ENCODE results near the gene C2orf92.

The C2orf92 gene

DNA sequence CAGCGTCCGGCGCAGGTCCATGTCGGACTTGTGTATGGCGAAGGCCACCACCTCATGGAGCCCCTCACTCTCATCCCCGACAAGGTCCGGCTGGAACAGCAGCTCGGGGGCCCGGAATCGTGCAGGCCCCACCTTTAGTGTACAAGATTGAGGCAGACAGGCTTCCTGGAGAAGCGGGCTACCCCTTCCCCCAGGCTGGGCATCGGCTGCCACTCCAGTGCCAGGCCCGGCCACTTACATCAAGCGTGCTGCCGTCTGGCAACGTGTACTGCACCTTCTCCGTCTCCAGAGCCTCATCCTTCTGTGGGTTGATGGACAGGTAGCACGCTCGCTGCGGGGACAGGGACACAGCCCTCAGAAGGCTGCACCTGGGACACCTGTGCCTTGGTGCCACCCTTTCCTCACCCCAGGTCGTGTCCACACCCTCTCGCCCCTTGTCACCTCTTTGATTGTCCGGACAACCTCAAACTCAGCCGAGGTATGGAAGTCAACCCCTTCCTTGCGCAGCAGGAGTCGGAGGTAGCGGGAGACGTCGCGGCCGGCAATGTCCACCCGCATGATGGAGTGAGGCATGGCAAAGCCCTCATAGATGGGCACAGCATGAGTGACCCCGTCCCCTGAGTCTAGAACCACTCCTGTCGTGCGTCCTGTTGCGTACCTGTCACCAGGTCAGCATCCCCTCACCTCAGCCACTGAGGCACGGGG lies 11.4 kb upstream of the C2orf92 start (continued):
- no peak for TF ChIP-seq GLIS3 (CRISPR knock-in tag; IDR thresholded peaks at IDR 0.05)
- TF ChIP-seq BACH2 (CRISPR knock-in tag; IDR thresholded peaks at IDR 0.05; ENCODE audit: borderline replicate concordance) = no peak
- no peak for TF ChIP-seq RARB (CRISPR knock-in tag; IDR thresholded peaks at IDR 0.05)

DNA sequence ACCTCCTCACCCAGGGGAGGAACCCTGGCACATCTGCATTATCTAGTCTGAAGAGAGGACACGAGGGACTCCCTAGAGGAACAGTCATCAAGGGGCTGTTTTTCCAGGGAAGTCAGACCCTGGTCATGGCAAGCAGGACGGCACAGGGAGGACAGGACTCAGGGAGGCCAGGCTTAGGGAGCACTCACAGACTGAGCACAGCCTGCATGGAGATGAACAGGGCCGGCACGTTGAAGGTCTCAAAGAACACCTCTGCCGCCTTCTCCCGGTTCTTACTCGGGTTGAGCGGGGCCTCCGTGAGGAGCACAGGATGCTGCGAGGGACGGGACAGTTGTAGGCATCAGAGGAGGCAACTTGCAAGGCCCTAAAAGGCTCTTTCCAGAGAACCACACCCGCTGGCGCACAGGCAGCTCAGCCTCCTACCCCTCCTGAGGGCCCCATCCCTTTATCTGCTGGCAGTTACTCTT lies 10.8 kb upstream of the C2orf92 start:
- no peak for ATAC-seq
- TF ChIP-seq OSR1 (CRISPR knock-in tag; IDR thresholded peaks at IDR 0.05) (no peak), ZFP30 (CRISPR knock-in tag; IDR thresholded peaks at IDR 0.05) (no peak), SNAI2 (CRISPR knock-in tag; IDR thresholded peaks at IDR 0.05) (no peak), ZFP3 (CRISPR knock-in tag; IDR thresholded peaks at IDR 0.05) (no peak), ARNTL (CRISPR knock-in tag; IDR thresholded peaks at IDR 0.05; ENCODE audit: borderline replicate concordance, low read depth) (no peak), PPARA (CRISPR knock-in tag; IDR thresholded peaks at IDR 0.05; ENCODE audit: borderline replicate concordance) (no peak), CSDC2 (CRISPR knock-in tag; IDR thresholded peaks at IDR 0.05) (no peak), ZC3H10 (CRISPR knock-in tag; IDR thresholded peaks at IDR 0.05) (no peak), ZNF565 (CRISPR knock-in tag; conservative IDR thresholded peaks at IDR 0.05; ENCODE audit: low read depth) (no peak), TOX (CRISPR knock-in tag; IDR thresholded peaks at IDR 0.05; ENCODE audit: borderline replicate concordance) (no peak), RARB (CRISPR knock-in tag; IDR thresholded peaks at IDR 0.05) (no peak), BACH2 (CRISPR knock-in tag; IDR thresholded peaks at IDR 0.05; ENCODE audit: borderline replicate concordance) (no peak)
- TF ChIP-seq, protein P1, sequence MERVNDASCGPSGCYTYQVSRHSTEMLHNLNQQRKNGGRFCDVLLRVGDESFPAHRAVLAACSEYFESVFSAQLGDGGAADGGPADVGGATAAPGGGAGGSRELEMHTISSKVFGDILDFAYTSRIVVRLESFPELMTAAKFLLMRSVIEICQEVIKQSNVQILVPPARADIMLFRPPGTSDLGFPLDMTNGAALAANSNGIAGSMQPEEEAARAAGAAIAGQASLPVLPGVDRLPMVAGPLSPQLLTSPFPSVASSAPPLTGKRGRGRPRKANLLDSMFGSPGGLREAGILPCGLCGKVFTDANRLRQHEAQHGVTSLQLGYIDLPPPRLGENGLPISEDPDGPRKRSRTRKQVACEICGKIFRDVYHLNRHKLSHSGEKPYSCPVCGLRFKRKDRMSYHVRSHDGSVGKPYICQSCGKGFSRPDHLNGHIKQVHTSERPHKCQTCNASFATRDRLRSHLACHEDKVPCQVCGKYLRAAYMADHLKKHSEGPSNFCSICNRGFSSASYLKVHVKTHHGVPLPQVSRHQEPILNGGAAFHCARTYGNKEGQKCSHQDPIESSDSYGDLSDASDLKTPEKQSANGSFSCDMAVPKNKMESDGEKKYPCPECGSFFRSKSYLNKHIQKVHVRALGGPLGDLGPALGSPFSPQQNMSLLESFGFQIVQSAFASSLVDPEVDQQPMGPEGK (CRISPR knock-in tag; IDR thresholded peaks at IDR 0.05; ENCODE audit: borderline replicate concordance) = no peak
- TF ChIP-seq, protein P2, sequence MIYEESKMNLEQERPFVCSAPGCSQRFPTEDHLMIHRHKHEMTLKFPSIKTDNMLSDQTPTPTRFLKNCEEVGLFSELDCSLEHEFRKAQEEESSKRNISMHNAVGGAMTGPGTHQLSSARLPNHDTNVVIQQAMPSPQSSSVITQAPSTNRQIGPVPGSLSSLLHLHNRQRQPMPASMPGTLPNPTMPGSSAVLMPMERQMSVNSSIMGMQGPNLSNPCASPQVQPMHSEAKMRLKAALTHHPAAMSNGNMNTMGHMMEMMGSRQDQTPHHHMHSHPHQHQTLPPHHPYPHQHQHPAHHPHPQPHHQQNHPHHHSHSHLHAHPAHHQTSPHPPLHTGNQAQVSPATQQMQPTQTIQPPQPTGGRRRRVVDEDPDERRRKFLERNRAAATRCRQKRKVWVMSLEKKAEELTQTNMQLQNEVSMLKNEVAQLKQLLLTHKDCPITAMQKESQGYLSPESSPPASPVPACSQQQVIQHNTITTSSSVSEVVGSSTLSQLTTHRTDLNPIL (CRISPR knock-in tag; IDR thresholded peaks at IDR 0.05; ENCODE audit: low read depth) = no peak
- TF ChIP-seq, protein P3, sequence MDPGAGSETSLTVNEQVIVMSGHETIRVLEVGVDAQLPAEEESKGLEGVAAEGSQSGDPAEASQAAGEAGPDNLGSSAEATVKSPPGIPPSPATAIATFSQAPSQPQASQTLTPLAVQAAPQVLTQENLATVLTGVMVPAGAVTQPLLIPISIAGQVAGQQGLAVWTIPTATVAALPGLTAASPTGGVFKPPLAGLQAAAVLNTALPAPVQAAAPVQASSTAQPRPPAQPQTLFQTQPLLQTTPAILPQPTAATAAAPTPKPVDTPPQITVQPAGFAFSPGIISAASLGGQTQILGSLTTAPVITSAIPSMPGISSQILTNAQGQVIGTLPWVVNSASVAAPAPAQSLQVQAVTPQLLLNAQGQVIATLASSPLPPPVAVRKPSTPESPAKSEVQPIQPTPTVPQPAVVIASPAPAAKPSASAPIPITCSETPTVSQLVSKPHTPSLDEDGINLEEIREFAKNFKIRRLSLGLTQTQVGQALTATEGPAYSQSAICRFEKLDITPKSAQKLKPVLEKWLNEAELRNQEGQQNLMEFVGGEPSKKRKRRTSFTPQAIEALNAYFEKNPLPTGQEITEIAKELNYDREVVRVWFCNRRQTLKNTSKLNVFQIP (CRISPR knock-in tag; IDR thresholded peaks at IDR 0.05; ENCODE audit: borderline replicate concordance, low read depth) = no peak
- TF ChIP-seq, protein P4, sequence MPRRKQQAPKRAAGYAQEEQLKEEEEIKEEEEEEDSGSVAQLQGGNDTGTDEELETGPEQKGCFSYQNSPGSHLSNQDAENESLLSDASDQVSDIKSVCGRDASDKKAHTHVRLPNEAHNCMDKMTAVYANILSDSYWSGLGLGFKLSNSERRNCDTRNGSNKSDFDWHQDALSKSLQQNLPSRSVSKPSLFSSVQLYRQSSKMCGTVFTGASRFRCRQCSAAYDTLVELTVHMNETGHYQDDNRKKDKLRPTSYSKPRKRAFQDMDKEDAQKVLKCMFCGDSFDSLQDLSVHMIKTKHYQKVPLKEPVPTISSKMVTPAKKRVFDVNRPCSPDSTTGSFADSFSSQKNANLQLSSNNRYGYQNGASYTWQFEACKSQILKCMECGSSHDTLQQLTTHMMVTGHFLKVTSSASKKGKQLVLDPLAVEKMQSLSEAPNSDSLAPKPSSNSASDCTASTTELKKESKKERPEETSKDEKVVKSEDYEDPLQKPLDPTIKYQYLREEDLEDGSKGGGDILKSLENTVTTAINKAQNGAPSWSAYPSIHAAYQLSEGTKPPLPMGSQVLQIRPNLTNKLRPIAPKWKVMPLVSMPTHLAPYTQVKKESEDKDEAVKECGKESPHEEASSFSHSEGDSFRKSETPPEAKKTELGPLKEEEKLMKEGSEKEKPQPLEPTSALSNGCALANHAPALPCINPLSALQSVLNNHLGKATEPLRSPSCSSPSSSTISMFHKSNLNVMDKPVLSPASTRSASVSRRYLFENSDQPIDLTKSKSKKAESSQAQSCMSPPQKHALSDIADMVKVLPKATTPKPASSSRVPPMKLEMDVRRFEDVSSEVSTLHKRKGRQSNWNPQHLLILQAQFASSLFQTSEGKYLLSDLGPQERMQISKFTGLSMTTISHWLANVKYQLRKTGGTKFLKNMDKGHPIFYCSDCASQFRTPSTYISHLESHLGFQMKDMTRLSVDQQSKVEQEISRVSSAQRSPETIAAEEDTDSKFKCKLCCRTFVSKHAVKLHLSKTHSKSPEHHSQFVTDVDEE (CRISPR knock-in tag; IDR thresholded peaks at IDR 0.05) = no peak
- TF ChIP-seq, protein P5, sequence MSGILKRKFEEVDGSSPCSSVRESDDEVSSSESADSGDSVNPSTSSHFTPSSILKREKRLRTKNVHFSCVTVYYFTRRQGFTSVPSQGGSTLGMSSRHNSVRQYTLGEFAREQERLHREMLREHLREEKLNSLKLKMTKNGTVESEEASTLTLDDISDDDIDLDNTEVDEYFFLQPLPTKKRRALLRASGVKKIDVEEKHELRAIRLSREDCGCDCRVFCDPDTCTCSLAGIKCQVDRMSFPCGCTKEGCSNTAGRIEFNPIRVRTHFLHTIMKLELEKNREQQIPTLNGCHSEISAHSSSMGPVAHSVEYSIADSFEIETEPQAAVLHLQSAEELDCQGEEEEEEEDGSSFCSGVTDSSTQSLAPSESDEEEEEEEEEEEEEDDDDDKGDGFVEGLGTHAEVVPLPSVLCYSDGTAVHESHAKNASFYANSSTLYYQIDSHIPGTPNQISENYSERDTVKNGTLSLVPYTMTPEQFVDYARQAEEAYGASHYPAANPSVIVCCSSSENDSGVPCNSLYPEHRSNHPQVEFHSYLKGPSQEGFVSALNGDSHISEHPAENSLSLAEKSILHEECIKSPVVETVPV (CRISPR knock-in tag; IDR thresholded peaks at IDR 0.05) = no peak

DNA sequence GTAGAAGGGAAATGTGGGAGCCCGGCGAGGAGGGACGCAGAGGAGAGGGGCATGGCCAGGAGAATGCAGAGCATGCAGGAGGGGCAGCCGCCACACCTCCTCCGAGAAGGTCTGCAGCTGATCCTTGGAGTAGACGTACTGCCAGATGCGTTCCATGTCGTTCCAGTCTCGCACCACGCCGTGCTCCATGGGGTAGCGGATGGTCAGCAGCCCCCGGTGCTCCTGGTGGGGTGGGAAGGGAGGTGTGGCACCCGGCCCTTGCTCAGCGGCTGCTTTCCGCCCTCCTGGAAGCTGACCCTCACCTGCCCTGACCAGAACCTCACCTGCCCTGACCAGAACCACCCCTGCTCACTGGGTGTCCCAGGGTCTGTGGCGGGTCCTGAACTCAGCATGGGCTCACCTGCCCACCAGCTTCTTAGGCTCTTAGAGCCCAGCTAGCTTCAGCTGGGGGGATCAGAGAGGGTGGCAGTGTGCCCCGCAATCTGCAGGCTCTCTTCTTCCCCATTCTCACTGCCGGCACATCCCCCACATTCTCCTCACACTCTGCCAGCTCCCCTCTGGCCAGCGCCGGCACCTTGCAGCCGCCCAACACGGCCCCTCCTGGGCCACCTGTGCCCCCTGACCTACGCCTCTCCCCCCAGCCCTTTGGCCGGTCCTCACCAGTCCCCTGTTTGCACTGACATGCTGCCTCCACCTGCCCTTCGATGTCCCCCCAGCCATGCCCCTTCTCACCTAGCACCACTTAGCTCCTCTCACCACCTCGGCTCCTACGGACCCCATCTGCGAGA lies 10.1 kb upstream of the C2orf92 start:
- ATAC-seq = no peak

More for the DNA sequence above, 10.1 kb upstream of the C2orf92 start:
- no peak for TF ChIP-seq ZNF8 (CRISPR knock-in tag; IDR thresholded peaks at IDR 0.05)
- TF ChIP-seq, protein P2 (CRISPR knock-in tag; IDR thresholded peaks at IDR 0.05; ENCODE audit: low read depth) = no peak
- no peak for TF ChIP-seq ZNF565 (CRISPR knock-in tag; conservative IDR thresholded peaks at IDR 0.05; ENCODE audit: low read depth)
- TF ChIP-seq ISL1 (CRISPR knock-in tag; IDR thresholded peaks at IDR 0.05) = no peak
- TF ChIP-seq BACH2 (CRISPR knock-in tag; IDR thresholded peaks at IDR 0.05; ENCODE audit: borderline replicate concordance) = no peak
